Neural progenitor cell (in vitro differentiated cells): Measurements from ENCODE around the gene C10orf105. TPM values are rescaled to one million over a fixed set of nuclear protein-coding genes. Genes with fewer than 3 reads are reported as not detected.

Experiments
- DNase-seq: peaks from one replicate; pipeline ENCODE4 v3.0.0-alpha.2; 2016; ENCODE audit warnings: low spot score
- H2AFZ ChIP-seq: fragments of 200-600 bp; sonication (generic); replicated peaks from 2 replicates; pipeline ENCODE4 v1.6.1; 2016; ENCODE audit warnings: antibody characterized with exemption
- H3F3A ChIP-seq: fragments of 200-600 bp; sonication (generic); 2 replicates; pipeline ENCODE4 v1.6.1; 2016; ENCODE audit warnings: antibody characterized with exemption, low read depth
- H3K27ac ChIP-seq: fragments of 200-600 bp; sonication (generic); 2 replicates; pipeline ENCODE4 v1.5.1; 2016; ENCODE audit warnings: mild to moderate bottlenecking
- H3K27me3 ChIP-seq: fragments of 200-600 bp; sonication (generic); 2 replicates; pipeline ENCODE4 v1.6.1; 2016; ENCODE audit warnings: mild to moderate bottlenecking, moderate library complexity
- H3K36me3 ChIP-seq: fragments of 200-600 bp; sonication (generic); 2 replicates; pipeline ENCODE4 v1.5.1; 2016
- H3K4me1 ChIP-seq: fragments of 200-600 bp; sonication (generic); 2 replicates; pipeline ENCODE4 v1.6.1; 2016; ENCODE audit warnings: mixed run types
- H3K4me2 ChIP-seq: fragments of 200-600 bp; sonication (generic); 2 replicates; pipeline ENCODE4 v1.6.1; 2016
- H3K4me3 ChIP-seq: fragments of 200-600 bp; sonication (generic); 2 replicates; pipeline ENCODE4 v1.5.1; 2016
- H3K79me2 ChIP-seq: fragments of 200-600 bp; sonication (generic); 2 replicates; pipeline ENCODE4 v1.6.1; 2016; ENCODE audit warnings: low read depth
- H3K9ac ChIP-seq: fragments of 200-600 bp; sonication (generic); 2 replicates; pipeline ENCODE4 v1.6.1; 2016
- H3K9me3 ChIP-seq: fragments of 200-600 bp; sonication (generic); 2 replicates; pipeline ENCODE4 v1.5.1; 2016; ENCODE audit warnings: low read depth
- H4K20me1 ChIP-seq: fragments of 200-600 bp; sonication (generic); 2 replicates; pipeline ENCODE4 v1.6.1; 2016; ENCODE audit warnings: low read depth
- H3K27ac Mint-ChIP-seq: 3 replicates; pipeline ENCODE4 v1.8.0; 2021; ENCODE audit warnings: mixed read lengths
- H3K27me3 Mint-ChIP-seq: 2 replicates; pipeline ENCODE4 v1.8.0; 2022; ENCODE audit warnings: low read depth, mild to moderate bottlenecking, inconsistent platforms, moderate library complexity, mixed read lengths; ENCODE audit not compliant: insufficient read depth
- H3K36me3 Mint-ChIP-seq: 3 replicates; pipeline ENCODE4 v1.8.0; 2021; ENCODE audit warnings: mixed read lengths
- H3K4me1 Mint-ChIP-seq: 3 replicates; pipeline ENCODE4 v1.8.0; 2021; ENCODE audit warnings: mixed read lengths
- H3K4me3 Mint-ChIP-seq: 3 replicates; pipeline ENCODE4 v1.8.0; 2021; ENCODE audit warnings: mild to moderate bottlenecking, moderate library complexity, mixed read lengths
- H3K9me3 Mint-ChIP-seq: 3 replicates; pipeline ENCODE4 v1.8.0; 2020; ENCODE audit warnings: mixed read lengths
- EZH2 ChIP-seq: fragments of 200-600 bp; sonication (generic); IDR thresholded peaks from 2 replicates; pipeline ENCODE4 v1.6.1; 2017; ENCODE audit warnings: antibody characterized with exemption, mild to moderate bottlenecking, moderate library complexity
- EZH2phosphoT487 ChIP-seq: fragments of 200-600 bp; sonication (generic); IDR thresholded peaks from 2 replicates; pipeline ENCODE4 v1.6.1; 2017; ENCODE audit warnings: antibody characterized with exemption
- total RNA-seq: library from RNA; depleted of rRNA; stranded (reverse); fragments of >200 nt; gene quantifications from 2 replicates; pipeline ENCODE4 v1.2.3, GENCODE V29; 2015; ENCODE audit warnings: low replicate concordance
- TF ChIP-seq, protein P1 (sequence below): fragments of 200-600 bp; sonication (generic); IDR thresholded peaks from 2 replicates; pipeline ENCODE4 v1.5.1; 2017; ENCODE audit warnings: antibody characterized with exemption, mild to moderate bottlenecking

The C10orf105 gene
- total RNA-seq, 1 donor from 2014 or later: 0.39 TPM

DNA sequence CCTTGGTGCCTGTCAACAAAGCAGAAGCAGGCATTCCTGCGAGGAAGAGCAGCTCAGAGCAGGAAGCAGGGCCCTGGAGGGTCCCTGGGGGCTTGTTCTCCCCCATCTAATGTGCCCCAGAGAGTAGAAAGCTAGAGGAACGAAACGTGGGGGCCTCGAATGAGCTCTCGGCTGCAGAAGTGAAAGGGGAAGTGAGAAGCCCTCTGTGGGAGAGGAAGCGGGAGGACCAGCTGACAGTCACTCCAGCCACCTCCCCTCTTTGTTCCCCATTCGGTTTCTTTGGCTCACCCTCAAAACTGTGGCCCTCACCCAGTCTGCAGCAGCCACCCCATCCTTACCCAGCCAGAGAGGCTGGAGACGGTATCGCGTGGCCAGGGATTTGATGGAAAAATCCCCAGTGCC is 25.0 kb downstream of the C10orf105 start:
- no peak for DNase-seq
- Mint-ChIP-seq H3K36me3 (no peaks in the 10 kb centered on the region), H3K4me1 (peaks cover 8% of the 10 kb centered on the region), H3K4me3 (no peak overlapping the region), H3K9me3 (no peaks in the 10 kb centered on the region), H3K27ac (no peak overlapping the region), H3K27me3 (peaks cover 6% of the 10 kb centered on the region)
- H3K27ac ChIP-seq: no peak overlapping the region
- no peak overlapping the region for H3K4me2 ChIP-seq
- H3F3A ChIP-seq: no peaks in the 10 kb centered on the region
- H3K9ac ChIP-seq: no peak overlapping the region
- H3K36me3 ChIP-seq: no peaks in the 10 kb centered on the region
- no peak overlapping the region for H3K4me3 ChIP-seq
- H4K20me1 ChIP-seq: no peaks in the 10 kb centered on the region
- no peaks in the 10 kb centered on the region for H3K9me3 ChIP-seq
- H3K4me1 ChIP-seq: peaks cover 3% of the 10 kb centered on the region
- no peaks in the 10 kb centered on the region for H3K27me3 ChIP-seq
- no peak overlapping the region for H2AFZ ChIP-seq
- no peaks in the 10 kb centered on the region for H3K79me2 ChIP-seq
- TF ChIP-seq EZH2: no peak
- no peak for TF ChIP-seq EZH2phosphoT487
- TF ChIP-seq, protein P1, sequence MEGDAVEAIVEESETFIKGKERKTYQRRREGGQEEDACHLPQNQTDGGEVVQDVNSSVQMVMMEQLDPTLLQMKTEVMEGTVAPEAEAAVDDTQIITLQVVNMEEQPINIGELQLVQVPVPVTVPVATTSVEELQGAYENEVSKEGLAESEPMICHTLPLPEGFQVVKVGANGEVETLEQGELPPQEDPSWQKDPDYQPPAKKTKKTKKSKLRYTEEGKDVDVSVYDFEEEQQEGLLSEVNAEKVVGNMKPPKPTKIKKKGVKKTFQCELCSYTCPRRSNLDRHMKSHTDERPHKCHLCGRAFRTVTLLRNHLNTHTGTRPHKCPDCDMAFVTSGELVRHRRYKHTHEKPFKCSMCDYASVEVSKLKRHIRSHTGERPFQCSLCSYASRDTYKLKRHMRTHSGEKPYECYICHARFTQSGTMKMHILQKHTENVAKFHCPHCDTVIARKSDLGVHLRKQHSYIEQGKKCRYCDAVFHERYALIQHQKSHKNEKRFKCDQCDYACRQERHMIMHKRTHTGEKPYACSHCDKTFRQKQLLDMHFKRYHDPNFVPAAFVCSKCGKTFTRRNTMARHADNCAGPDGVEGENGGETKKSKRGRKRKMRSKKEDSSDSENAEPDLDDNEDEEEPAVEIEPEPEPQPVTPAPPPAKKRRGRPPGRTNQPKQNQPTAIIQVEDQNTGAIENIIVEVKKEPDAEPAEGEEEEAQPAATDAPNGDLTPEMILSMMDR: no peak

DNA sequence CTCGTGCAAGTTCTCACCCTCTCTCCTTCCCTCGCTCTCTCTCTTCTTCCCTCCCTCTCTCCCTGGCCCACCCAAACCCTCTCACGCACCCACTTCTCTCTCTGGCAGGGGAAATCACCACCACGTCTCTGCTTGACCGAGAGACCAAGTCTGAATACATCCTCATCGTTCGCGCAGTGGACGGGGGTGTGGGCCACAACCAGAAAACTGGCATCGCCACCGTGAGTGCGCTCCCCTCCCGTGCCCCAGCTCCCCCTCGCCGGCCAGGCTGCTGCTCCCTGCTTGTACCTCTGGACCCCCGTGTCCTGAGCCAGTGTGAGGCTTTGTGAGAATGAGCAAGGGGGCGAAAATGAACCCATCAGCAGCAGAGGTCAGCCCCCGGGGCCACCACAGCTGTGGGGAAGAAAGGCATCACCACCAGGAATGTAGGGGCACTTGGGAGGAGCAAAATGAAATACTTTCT is 25.5 kb downstream of the C10orf105 start:
- Histone ChIP-seq H3K27me3 (no peaks in the 10 kb centered on the region), H3K9me3 (no peaks in the 10 kb centered on the region), H3K9ac (no peak overlapping the region), H3F3A (no peaks in the 10 kb centered on the region), H3K4me2 (no peak overlapping the region), H3K36me3 (no peaks in the 10 kb centered on the region), H3K4me1 (peaks cover 3% of the 10 kb centered on the region), H3K4me3 (no peak overlapping the region), H4K20me1 (no peaks in the 10 kb centered on the region), H2AFZ (no peak overlapping the region), H3K27ac (no peak overlapping the region), H3K79me2 (no peaks in the 10 kb centered on the region)
- Mint-ChIP-seq H3K27ac (no peak overlapping the region), H3K4me1 (peaks cover 4% of the 10 kb centered on the region), H3K9me3 (no peaks in the 10 kb centered on the region), H3K36me3 (no peaks in the 10 kb centered on the region), H3K4me3 (no peak overlapping the region), H3K27me3 (peaks cover 6% of the 10 kb centered on the region)
- TF ChIP-seq, protein P1: no peak
- TF ChIP-seq EZH2 (no peak), EZH2phosphoT487 (no peak)
- DNase-seq: no peak

DNA sequence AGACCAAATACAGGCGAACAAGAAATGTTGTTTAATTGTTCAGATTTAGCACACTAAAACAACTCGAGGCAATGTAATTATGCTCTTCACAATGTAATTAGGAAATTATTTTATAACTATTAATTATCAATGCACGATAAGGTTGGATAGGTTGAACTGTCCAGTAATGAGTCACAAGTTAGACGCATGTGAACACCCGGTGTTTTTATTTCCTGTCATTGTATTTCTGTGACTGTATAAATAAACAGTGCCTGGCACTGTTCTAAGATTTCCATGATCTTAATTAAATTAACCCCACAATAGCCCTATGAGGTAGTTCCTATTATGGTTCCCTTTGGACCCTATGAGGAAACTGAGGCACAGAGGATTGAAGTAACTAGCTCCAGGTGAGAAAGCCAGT is 26.2 kb downstream of the C10orf105 start:
- H3K27me3 Mint-ChIP-seq: peaks cover 6% of the 10 kb centered on the region
- H2AFZ ChIP-seq: no peak overlapping the region
- no peaks in the 10 kb centered on the region for H3K79me2 ChIP-seq
- no peaks in the 10 kb centered on the region for H3F3A ChIP-seq
- no peaks in the 10 kb centered on the region for H3K36me3 Mint-ChIP-seq
- TF ChIP-seq EZH2phosphoT487 (no peak), EZH2 (no peak)
- TF ChIP-seq, protein P1: no peak
- no peak overlapping the region for H3K27ac ChIP-seq
- no peak overlapping the region for H3K27ac Mint-ChIP-seq
- no peak overlapping the region for H3K4me3 Mint-ChIP-seq
- peaks cover 3% of the 10 kb centered on the region for H3K4me1 ChIP-seq
- H3K36me3 ChIP-seq: no peaks in the 10 kb centered on the region
- DNase-seq: no peak
- no peak overlapping the region for H3K4me2 ChIP-seq
- no peaks in the 10 kb centered on the region for H3K9me3 Mint-ChIP-seq
- no peak overlapping the region for H3K4me3 ChIP-seq
- H3K9me3 ChIP-seq: no peaks in the 10 kb centered on the region
- peaks cover 4% of the 10 kb centered on the region for H3K4me1 Mint-ChIP-seq
- no peaks in the 10 kb centered on the region for H4K20me1 ChIP-seq
- no peak overlapping the region for H3K9ac ChIP-seq
- no peaks in the 10 kb centered on the region for H3K27me3 ChIP-seq
